HG02973 (cell line): Measurements from ENCODE around the gene RPL12.
A peak's percentile ranks its signal among the peaks of the same experiment; 100 is the strongest.

ENCODE experiments used
- ATAC-seq: cut with Tn5 transposase; IDR thresholded peaks from one replicate; pipeline ENCODE4 v1.9.1; 2021; ENCODE audit warnings: moderate library complexity; ENCODE audit not compliant: unreplicated experiment

Gene RPL12

DNA sequence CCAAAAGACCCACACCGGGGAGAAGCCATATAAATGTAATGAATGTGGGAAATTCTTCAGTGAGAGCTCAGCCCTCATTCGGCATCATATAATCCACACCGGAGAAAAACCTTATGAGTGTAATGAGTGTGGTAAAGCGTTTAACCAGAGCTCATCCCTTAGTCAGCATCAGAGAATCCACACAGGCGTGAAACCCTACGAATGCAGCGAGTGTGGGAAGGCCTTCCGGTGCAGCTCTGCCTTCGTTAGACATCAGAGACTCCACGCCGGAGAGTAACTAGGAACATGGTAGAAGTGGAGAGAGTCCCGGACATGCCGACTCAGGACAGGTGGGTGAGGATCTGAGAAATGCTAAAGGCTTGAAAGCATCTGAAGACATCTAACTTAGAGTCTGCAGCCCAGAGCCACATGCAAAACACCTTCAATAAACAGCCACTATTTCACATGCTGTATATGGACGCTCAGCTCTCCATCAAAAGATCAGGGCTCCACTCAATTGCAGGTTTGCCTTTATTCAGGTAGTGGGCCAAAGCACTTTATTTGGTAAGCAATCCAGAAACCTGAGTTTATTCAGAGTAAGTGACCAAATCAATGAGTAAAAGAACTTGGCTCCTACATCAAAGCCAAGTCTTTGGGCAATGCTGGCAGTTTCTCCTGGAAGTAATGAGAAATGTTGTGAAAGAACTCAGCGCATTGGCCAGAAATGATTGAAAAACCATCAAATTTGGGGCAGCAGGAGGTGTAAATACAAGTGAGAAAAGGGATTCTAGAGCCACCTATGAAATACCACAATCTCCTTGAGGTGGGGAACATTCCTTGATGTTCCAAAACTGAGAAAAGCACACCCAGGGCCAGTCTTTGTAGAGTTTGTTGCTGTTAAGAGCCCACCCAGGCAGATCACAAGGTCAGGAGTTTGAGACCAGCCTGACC lies 6.0 kb downstream of the RPL12 start:
- no peak for ATAC-seq

GRCh38 chr9:127444283-127444920 lies 6.8 kb downstream of the RPL12 start:
- no peak for ATAC-seq

DNA sequence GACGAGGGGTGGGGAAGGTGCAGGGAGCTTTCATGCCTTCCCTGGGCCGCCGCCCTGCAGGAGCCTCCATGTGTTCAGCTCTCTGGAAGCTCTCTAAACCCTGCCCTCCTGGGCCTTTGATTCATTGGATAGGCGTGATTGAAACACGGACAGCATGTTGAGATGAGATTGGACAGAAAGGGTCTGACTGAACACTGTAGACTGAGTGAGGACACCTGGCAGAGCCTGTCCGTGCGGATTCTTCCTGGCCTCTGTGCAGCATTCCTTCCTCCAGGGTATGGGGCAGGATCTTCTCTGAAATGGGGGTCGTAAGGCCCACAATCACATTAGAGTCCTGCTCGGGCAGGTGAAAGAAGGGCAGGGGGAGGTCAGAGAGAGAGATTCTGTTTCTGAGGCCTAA lies 12.8 kb downstream of the RPL12 start:
- no peak for ATAC-seq

DNA sequence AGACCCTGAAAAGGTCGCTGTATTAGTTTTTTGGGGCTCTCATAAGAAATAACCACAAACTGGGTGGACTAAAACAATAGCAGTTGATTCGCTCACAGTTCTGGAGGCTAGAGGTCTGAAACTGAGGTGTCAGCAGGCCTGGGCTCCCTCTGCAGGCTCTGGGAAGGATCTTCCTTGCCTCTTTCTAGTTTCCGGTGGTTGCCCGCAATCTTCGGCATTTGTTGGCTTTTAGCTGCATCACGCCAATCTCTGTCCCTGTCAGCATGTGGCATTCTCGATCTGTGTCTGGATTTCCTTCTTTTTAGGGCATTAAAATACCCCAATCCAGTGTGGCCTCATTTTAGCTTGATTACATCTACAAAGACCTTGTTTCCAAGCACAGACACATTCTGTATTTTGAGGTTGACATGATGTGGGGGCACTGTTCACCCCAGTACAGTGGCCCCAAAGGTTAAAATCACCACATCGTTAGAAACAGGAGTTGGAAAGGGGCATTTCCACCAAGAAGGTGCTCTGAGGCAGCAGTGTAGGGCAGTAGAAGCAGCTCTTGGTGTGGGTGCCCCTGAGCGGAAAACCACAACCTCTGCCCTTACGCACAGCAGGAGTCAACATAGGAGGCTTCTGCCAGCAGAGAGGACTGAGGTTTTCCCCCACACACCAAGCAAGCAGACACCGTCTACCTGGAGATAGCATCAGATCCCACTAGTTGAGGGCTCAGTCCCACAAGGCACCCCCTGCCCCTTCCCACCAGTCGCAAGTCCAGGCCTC lies 13.5 kb downstream of the RPL12 start:
- ATAC-seq = no peak

DNA sequence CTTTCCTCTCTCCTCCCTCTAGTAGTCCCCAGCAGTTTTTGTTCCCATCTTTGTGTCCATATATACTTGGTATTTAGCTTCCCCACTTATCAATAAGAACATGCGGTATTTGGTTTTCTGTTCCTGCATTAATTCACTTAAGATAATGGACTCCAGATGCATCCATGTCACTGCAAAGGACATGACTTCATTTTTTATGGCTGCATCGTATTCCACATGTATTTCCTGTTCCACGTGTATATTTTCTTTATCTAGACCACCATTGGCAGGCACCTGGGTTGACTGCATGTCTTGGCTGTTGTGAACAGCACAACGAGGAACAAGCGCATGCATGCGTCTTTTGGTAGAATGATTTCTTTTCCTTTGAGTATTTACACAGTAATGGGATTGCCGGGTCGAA lies 20.8 kb downstream of the RPL12 start:
- no peak for ATAC-seq

GRCh38 chr9:127428348-127428747 lies 22.9 kb downstream of the RPL12 start:
- ATAC-seq = no peak

DNA sequence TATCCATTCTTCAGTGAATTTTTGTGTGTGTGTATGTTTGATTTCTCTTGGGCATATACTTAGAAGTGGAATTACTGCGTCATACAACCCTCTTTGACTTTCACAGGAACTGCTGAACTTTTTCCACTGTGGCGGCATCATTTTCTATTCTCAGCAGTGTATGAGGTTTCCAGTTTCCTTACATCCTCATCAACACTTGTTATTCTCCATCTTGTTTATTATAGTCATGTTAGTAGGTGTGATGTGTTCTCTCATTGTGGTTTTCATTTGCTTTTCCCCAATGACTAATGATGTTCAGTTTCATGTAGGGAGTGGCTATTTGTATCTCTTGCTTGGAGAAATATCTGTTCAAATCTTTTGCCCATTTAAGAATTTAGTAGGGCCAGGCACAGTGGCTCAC lies 24.4 kb downstream of the RPL12 start:
- ATAC-seq = no peak

DNA sequence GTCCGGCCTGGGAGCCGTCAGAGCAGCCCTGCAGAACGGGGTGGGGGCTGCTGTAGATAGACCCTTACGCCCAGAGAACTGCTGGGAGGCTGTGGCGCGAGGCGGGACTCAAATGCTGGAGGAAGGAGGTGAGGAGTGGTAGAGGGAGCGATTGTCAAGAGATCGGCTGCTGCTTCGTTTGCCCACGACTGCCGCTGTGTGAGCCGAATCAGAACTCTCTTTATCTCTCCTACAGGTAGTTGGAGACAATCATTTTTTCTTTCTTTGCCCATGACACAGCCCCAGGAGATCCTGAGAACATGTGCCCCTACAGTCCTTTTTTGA lies 26.6 kb downstream of the RPL12 start:
- peak; percentile 23 for ATAC-seq

GRCh38 chr9:127423934-127424675 lies 27.1 kb downstream of the RPL12 start, which contains the start of gene ZNF79:
Gene ZNF79 (plus strand): TSS chr9:127424382. CDS start chr9:127424788, 406 bp downstream.
- ATAC-seq = peak; percentile 77

DNA sequence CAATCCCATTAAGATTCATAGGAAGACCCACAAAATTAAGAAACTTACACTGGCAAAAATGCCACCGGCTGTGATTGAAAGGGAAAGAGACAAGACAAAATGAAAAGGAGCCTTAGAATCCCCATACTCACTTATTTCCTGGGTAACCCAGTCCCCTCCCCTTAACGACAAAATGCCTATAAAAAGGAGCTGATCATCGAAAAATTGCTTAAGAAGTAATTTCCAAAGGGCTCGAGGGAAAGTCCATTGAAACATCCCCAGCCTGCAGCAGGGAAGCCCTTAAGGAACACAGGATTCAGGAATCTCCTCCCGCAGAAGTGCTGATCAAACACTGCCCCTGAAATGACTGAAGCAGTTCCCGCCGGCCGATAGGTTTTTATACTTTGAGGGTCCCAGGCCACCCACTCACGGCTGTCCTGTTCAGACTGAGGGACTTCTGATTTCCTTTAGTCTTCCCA lies 27.7 kb downstream of the RPL12 start:
- ATAC-seq = no peak

- no peak for ATAC-seq
Measured at GRCh38 chr9:127422787-127423186, 28.4 kb downstream of the RPL12 start.

DNA sequence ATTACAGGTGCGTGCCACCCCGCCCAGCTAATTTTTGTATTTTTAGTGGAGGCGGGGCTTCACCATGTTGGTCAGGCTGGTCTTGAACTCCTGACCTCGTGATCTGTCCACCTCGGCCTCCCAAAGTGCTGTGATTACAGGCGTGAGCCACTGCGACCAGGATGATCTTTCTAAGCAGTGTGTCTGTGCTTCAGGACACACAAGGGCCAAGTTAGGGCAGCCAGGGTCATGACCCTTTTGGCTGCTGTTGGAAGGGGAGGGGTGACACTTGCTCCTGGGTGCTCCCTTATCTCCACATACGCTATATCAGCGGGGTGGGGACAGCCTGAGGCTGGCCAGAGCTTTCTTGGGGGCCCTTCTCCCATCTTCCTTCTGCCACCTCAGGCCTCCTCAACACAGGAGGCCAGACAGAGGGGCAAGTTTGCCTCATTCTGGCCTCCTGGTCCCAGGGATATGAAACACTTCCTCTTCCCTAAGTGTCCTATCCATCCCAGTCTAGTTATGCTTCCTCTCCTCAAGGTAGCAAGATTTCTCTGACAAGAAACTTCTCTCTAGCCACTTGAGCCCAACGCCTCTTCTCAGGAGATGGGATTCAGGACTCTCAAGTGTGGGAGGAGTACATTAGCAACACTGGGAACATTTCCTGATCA lies 28.9 kb downstream of the RPL12 start:
- ATAC-seq = no peak

DNA sequence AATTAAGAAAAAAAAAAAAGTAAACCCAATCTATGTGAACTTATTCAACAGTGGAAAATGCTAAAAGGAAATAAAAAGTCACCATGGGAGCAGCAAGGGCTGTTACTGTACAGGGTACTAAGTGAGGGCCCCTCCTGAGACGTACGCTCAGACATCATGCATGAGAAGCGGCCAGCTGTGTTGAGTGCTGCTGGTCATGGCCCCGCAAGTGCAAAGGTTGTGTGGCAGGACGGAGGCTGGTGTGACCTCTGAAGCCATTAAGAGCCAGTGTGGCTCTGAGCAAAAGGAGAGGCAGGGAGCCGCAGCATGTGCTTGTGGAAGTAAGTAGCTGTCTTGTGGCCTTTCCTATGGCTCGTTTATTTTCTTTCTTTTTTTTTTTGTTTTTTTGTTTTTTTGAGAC lies 30.1 kb downstream of the RPL12 start:
- ATAC-seq = no peak

GRCh38 chr9:127419348-127419747 lies 31.9 kb downstream of the RPL12 start:
- no peak for ATAC-seq

DNA sequence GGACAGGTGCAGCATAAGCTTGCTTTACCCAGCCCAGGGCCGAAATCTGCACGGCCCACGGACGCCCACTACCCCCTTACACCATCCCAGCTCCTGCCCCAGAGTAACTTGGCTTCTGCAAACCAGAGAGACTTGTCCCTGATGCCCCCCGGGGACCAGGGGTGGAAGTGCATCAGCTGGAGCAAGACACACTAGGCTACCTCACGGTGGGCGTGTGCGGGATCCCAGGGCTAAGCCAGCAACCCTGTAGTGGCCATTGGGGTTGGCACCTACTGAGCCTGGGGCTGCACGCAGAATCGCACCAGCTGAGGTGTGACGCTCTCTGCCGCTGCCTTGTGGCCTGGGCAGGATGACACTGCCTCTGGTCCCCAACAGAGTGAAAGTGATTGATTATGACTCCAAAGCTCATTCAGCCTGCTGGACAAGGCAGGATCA lies 33.2 kb downstream of the RPL12 start:
- no peak for ATAC-seq

GRCh38 chr9:127417131-127418036 lies 33.8 kb downstream of the RPL12 start:
- ATAC-seq = no peak

DNA sequence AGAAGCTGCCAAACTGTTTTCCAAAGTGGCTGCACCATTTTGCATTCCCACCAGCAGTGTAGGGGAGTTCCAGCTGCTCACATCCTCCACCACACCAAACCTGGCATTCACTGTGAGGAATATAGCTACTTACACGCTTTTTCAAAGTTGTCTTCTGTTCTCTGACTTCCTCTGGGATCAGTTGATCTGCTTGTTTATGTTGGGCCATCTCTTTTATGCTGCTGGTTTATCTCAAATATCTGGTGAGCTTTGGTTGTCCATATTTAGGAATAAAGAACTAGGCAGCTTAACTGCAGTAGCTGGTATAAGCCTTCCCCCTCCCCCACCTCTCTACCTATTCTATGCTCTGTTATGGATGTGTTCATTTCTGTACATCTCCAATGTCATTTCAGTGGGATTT lies 35.5 kb downstream of the RPL12 start:
- no peak for ATAC-seq

DNA sequence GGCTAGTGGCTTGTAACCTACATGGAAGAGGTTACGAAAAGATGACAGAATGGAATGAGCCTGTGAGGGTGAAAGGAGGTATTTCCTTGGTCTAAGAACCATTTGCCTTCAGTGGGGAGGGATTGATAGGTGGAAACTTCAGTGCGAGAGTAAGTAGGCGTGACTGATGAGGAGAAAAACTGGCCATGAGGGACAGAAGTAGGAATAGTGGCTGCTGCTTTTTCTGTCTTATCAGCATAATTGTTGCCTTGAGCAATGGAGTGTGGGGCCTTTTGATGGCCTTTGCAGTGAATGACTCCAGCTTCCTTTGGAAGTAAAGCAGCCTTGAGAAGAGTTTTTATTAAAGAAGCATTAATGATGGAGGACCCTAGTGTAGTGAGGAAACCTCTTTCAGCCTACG lies 36.1 kb downstream of the RPL12 start:
- ATAC-seq = no peak

- no peak for ATAC-seq
Measured at GRCh38 chr9:127411122-127411521, 40.1 kb downstream of the RPL12 start.
